Activated T-helper 1 cell treated with Interleukin-2 at 50 U/mL for 16 hours (primary cell): Measurements from ENCODE around the gene NUP62CL.
A peak's percentile ranks its signal among the peaks of the same experiment; 100 is the strongest.

Source experiments
- DNase-seq: peaks from one replicate; pipeline ENCODE4 v3.0.0-alpha.2; 2020; ENCODE audit warnings: low read depth

NUP62CL gene

DNA sequence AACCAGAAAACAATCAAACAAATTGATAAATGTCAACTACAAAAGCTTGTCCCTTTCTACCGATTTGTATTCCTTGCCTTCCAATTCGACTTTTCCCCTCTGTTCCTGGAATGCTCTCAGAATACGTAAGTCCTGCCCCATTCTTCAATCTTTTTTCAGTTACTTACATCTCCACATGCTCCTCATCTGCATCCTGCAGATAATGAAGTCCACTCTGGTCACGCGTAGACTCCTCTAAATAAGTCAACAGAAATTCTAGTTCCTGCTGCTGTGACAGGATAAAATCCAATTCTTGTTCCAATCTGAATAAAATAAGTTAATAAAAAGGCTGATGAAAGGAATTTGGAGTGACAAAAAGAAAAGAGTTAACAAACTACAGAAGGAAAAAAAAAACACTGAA is 53.2 kb downstream of the NUP62CL start:
- no peak for DNase-seq

DNA sequence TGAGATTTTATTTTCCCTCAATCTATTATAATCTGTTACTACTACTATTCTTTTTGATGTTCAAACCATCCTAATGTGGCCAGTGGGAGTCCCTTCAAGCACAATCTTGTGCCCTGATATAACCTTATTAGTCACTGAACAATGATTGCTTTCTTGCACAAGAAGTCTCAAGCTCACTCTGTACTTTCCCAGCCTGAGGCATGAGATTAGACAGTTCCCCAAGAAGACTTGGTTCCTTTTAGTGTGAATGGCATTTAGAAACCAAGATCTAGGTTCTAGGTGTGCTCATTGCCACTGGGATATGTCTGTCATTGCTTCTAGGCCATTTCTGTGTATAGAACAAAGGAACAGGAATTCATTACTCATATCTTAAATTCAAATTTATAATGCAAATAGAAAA is 59.6 kb downstream of the NUP62CL start:
- no peak for DNase-seq

- DNase-seq = no peak
Observed at GRCh38 chrX:107135965-107136307, 70.3 kb downstream of the NUP62CL start.

DNA sequence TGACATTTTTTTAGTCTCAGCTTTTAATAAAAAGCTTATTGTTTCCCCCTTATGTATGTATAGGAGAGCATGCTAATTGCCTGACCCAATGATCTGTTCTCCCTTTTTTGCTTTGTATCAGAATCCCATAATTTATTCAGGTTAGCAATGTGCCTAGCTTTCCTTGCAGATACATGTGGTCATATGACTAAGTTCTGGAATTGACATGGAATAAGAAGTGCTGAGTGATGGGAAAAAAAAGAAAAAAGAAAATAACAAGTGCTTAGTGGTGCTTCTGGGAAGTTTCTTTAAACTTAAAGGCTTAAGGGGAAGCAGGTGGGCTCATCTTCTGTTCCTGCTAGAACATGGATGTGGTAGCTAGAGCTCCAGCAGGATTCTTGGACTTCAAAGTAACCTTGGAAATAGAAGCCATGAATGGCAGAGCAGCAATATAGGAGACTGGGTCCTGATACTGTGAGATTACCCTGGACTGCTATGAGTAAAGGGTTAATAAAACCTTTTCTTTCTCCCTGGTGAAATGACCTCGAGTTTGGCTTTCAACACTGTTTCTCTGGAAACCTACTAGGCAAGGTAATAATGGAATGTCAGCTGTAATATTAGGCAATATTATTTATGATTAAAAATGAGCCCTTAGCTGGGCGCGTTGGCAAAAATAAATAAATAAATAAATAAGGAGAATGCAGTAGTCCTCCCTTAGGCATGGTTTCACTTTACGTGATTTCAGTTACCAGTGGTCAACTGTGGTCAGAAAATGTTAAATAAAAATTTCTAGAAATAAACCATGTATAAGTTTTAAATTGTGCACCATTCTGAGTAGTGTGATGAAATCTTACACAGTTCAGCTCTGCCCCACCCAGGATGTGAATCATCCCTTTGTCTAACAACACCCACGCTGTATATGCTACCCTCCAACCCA is 70.9 kb downstream of the NUP62CL start:
- DNase-seq = no peak

GRCh38 chrX:107123750-107124149 is 82.5 kb downstream of the NUP62CL start:
- DNase-seq = no peak

DNA sequence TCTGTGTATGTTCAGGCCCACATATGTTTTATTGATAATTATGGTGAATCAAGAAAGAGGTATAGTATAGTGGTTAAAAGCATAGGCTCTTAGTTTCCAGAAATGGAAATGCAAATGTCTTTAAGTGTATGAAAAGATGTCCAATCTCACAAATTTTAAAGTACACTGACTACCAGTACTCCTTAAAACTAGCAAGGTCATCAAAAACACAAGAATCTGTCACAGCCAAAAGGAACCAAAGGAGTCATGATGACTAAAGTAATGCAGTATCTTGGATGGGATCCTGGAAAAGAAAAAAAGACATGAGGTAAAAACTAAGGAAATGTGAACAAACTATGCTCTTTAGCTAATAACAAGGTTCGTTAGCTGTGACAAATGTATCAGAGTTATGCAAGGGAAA is 87.0 kb downstream of the NUP62CL start:
- DNase-seq = no peak

- DNase-seq = peak; percentile 42
Observed at GRCh38 chrX:107118322-107119147, 87.7 kb downstream of the NUP62CL start, which contains the start of gene RBM41. Gene RBM41 (minus strand): TSS chrX:107118822. CDS start chrX:107118773, 49 bp downstream.

DNA sequence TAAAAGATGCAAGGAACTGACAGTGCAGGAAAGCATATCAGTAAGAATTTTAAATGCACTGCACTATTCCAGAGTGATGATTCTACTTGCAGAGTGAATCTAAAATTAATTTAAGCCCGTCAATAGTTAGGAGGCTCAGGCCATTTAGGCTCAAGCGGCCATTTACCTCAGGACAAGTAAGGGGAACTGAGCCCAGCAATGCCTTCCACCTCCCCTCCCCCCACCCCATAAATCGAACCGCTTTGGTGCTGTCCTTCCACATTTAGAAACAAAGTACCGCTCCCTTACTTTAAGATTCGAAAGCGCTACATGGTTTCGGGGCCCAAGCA is 88.3 kb downstream of the NUP62CL start:
- DNase-seq = no peak

- no peak for DNase-seq
Observed at GRCh38 chrX:107107459-107107858, 98.8 kb downstream of the NUP62CL start.

GRCh38 chrX:107102980-107103379 is 103.3 kb downstream of the NUP62CL start:
- no peak for DNase-seq

- no peak for DNase-seq
Observed at GRCh38 chrX:107076158-107076557, 130.1 kb downstream of the NUP62CL start.
